NOMO-1 treated with DMSO at 0.1 percent for 48 hours (cell line): ENCODE results near the gene PPT2.
"Not testable (repeated sequence)": the region's sequence is repeated elsewhere in the genome, so short reads cannot be mapped to it uniquely, and the experiment has no call there.

Source experiments
- DNase-seq: peaks from one replicate; lab custom pipeline; 2025; ENCODE audit not compliant: unreplicated experiment; lab: John Stamatoyannopoulos, UW

Gene PPT2

GRCh38 chr6:32203426-32204267 is 49.7 kb downstream of the PPT2 start:
- DNase-seq: no peak

- DNase-seq: no peak
Measured at GRCh38 chr6:32204268-32204715, 50.4 kb downstream of the PPT2 start.

DNA sequence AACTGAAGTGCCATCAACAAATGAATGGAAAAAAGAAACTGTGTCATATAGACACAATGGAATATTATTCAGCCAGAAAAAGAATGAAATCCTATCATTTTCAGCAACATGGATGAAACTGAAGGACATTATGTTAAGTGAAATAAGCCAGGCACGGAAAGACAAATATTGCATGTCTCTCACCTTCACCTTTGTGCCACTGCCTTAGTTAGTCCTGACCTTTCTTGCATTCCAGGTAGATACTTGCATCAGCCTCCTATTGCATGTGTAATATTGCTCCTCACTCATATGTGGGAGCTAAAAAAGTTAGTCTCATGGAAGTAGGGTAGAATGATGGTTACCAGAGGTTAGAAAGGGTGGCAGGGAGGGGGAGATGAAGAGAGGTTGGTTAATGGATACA is 55.1 kb downstream of the PPT2 start:
- no peak for DNase-seq

GRCh38 chr6:32210191-32210601 is 56.3 kb downstream of the PPT2 start:
- no peak for DNase-seq

GRCh38 chr6:32211432-32211831 is 57.5 kb downstream of the PPT2 start:
- not testable (repeated sequence) for DNase-seq

GRCh38 chr6:32212076-32212760 is 58.3 kb downstream of the PPT2 start:
- no peak for DNase-seq
